ENCODE data around the gene IL1RN. TPM values are rescaled to one million over a fixed set of nuclear protein-coding genes. Genes with fewer than 3 reads are reported as not detected.
A peak's percentile ranks its signal among the peaks of the same experiment; 100 is the strongest.

IL1RN gene
- polyA plus RNA-seq, 3 donors, result 89.9 to 109 (median 92.0) TPM

DNA sequence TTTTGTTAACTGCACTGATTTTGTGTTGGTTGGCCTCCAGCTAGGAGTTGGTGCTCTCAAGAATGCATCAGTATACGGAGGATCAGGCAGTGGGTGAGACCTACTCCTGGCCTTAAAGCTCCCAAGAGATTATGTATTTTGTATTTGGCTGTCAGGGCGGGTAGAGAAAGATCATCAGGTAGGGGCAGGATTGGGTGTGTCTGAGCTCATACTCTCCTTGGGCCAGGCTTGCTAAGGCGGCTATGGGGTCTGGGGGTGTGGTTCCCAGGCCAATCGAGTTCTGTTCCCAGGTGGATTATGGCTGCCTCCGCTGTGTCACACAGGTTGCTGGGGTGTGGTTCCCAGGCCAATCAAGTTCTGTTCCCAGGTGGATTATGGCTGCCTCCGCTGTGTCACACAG, 28.9 kb upstream of the IL1RN start:
- Histone ChIP-seq H3K4me2 (replicated peaks; ENCODE audit: extremely low read depth, low read length, poor library complexity, severe bottlenecking) (no peak overlapping the region), H3K9ac (ENCODE audit: insufficient read depth, low read length, poor library complexity, severe bottlenecking) (no peak overlapping the region), H3K36me3 (replicated peaks in 1 of 2; ENCODE audit: control insufficient read depth in 1 of 2, insufficient read depth in 2 of 2, low read length in 2 of 2) (no peaks in the 10 kb centered on the region), H4K20me1 (ENCODE audit: insufficient read depth, low read length) (no peaks in the 10 kb centered on the region), H3K4me3 (replicated peaks in 1 of 3; ENCODE audit: low read depth in 2 of 3, low read length in 3 of 3) (no peak overlapping the region), H3K4me1 (ENCODE audit: control insufficient read depth in 1 of 2, insufficient read depth in 2 of 2, low read length in 2 of 2) (peaks cover 0 to 11% of the 10 kb centered on the region in 2 donors), H2AFZ (ENCODE audit: insufficient read depth, low read depth, low read length, poor library complexity, severe bottlenecking) (no peak overlapping the region), H3K9me3 (replicated peaks in 1 of 2; ENCODE audit: control insufficient read depth in 1 of 2, insufficient read depth in 1 of 2, low read length in 2 of 2) (peaks cover 3 to 6% of the 10 kb centered on the region in 2 donors), H3K27me3 (ENCODE audit: control insufficient read depth in 2 of 2, insufficient read depth in 2 of 2, low read length in 2 of 2) (no peaks in the 10 kb centered on the region), H3K79me2 (ENCODE audit: insufficient read depth, low read length) (no peaks in the 10 kb centered on the region), H3K27ac (ENCODE audit: low read depth in 1 of 2, low read length in 2 of 2) (peak overlapping the region in 1 of 2 donors; percentile 31)
- Mint-ChIP-seq H3K9me3 (peaks cover 13 to 32% (median 19%) of the 10 kb centered on the region in 7 donors), H3K27me3 (ENCODE audit: low read depth in 3 of 3) (peaks cover 2 to 7% (median 3%) of the 10 kb centered on the region in 3 donors), H3K36me3 (no peaks in the 10 kb centered on the region), H3K4me1 (peaks cover 15% of the 10 kb centered on the region), H3K27ac (peak overlapping the region in 2 of 7 donors; percentile 40 to 79), H3K4me3 (no peak overlapping the region)
- no peak for DNase-seq
- TF ChIP-seq, protein P1, sequence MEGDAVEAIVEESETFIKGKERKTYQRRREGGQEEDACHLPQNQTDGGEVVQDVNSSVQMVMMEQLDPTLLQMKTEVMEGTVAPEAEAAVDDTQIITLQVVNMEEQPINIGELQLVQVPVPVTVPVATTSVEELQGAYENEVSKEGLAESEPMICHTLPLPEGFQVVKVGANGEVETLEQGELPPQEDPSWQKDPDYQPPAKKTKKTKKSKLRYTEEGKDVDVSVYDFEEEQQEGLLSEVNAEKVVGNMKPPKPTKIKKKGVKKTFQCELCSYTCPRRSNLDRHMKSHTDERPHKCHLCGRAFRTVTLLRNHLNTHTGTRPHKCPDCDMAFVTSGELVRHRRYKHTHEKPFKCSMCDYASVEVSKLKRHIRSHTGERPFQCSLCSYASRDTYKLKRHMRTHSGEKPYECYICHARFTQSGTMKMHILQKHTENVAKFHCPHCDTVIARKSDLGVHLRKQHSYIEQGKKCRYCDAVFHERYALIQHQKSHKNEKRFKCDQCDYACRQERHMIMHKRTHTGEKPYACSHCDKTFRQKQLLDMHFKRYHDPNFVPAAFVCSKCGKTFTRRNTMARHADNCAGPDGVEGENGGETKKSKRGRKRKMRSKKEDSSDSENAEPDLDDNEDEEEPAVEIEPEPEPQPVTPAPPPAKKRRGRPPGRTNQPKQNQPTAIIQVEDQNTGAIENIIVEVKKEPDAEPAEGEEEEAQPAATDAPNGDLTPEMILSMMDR (IDR thresholded peaks at IDR 0.05), result no peak
- 98% methylated on average over 5 of the region's 6 CpGs for WGBS (ENCODE audit: insufficient coverage)
- intact Hi-C loops (cut with micrococcal nuclease), result no loop called here

DNA sequence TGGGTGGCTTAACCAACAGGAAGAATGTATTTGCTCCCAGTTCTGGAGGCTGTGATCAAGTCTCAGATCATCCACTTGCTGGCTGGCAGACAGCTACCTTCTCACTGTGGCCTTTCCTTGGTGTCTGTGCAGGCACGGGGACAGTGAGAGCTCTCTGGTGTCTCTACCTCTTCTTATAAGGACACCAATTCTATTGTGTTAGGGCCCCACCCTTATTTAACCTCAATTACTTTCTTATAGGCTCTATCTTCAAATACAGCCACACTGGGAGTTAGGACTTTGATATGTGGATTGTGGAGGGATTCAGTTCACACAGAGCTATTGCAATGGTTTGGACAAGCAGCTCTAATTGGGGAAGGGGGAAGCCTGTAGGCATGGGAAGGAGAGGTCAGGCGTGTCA, 25.3 kb upstream of the IL1RN start:
- intact Hi-C loops (cut with micrococcal nuclease), result no loop called here
- Mint-ChIP-seq H3K4me3 (no peak overlapping the region), H3K36me3 (peaks cover 3 to 4% of the 10 kb centered on the region in 2 donors)

More for the DNA sequence above, 25.3 kb upstream of the IL1RN start:
- DNase-seq, result no peak
- peaks cover 0 to 3% of the 10 kb centered on the region in 2 donors for H3K9me3 ChIP-seq (replicated peaks in 1 of 2; ENCODE audit: control insufficient read depth in 1 of 2, insufficient read depth in 1 of 2, low read length in 2 of 2)
- H3K27ac ChIP-seq (ENCODE audit: low read depth in 1 of 2, low read length in 2 of 2), result no peak overlapping the region
- Mint-ChIP-seq H3K4me1 (peaks cover 24% of the 10 kb centered on the region), H3K9me3 (peaks cover 5 to 14% (median 9%) of the 10 kb centered on the region in 7 donors), H3K27ac (no peak overlapping the region), H3K27me3 (ENCODE audit: low read depth in 3 of 3) (peaks cover 0 to 7% (median 1%) of the 10 kb centered on the region in 3 donors)
- no peaks in the 10 kb centered on the region for H3K36me3 ChIP-seq (replicated peaks in 1 of 2; ENCODE audit: control insufficient read depth in 1 of 2, insufficient read depth in 2 of 2, low read length in 2 of 2)
- no peaks in the 10 kb centered on the region for H3K27me3 ChIP-seq (ENCODE audit: control insufficient read depth in 2 of 2, insufficient read depth in 2 of 2, low read length in 2 of 2)
- TF ChIP-seq, protein P1 (IDR thresholded peaks at IDR 0.05), result no peak
- H3K4me1 ChIP-seq (ENCODE audit: control insufficient read depth in 1 of 2, insufficient read depth in 2 of 2, low read length in 2 of 2), result peaks cover 0 to 11% of the 10 kb centered on the region in 2 donors
- no peak overlapping the region for H3K4me3 ChIP-seq (replicated peaks in 1 of 3; ENCODE audit: low read depth in 2 of 3, low read length in 3 of 3)
- no peak overlapping the region for H2AFZ ChIP-seq (ENCODE audit: insufficient read depth, low read depth, low read length, poor library complexity, severe bottlenecking)
- no peaks in the 10 kb centered on the region for H4K20me1 ChIP-seq (ENCODE audit: insufficient read depth, low read length)
- H3K9ac ChIP-seq (ENCODE audit: insufficient read depth, low read length, poor library complexity, severe bottlenecking), result no peak overlapping the region
- no CpG with 5 or more reads among the region's 2 CpGs for WGBS (ENCODE audit: insufficient coverage)
- no peak overlapping the region for H3K4me2 ChIP-seq (replicated peaks; ENCODE audit: extremely low read depth, low read length, poor library complexity, severe bottlenecking)
- H3K79me2 ChIP-seq (ENCODE audit: insufficient read depth, low read length), result no peaks in the 10 kb centered on the region
